Fibroblast of skin of left quadriceps (primary cell): ENCODE results near the gene COQ8B.
"Not testable (repeated sequence)": the region's sequence is repeated elsewhere in the genome, so short reads cannot be mapped to it uniquely, and the experiment has no call there.

Source experiments
- DNase-seq, 2 experiments: peaks; one replicate each; pipeline ENCODE4 v3.0.0-alpha.2; 2013; ENCODE audit warnings: low read depth in 2 of 2

Gene COQ8B

GRCh38 chr19:40742477-40742876 is 25.8 kb upstream of the COQ8B start:
- no peak for DNase-seq

- DNase-seq: no peak
Observed at GRCh38 chr19:40741527-40742390, 25.1 kb upstream of the COQ8B start.

GRCh38 chr19:40740747-40741146 is 24.1 kb upstream of the COQ8B start:
- DNase-seq: no peak

GRCh38 chr19:40739871-40740703 is 23.4 kb upstream of the COQ8B start:
- DNase-seq: no peak

GRCh38 chr19:40739030-40739839 is 22.5 kb upstream of the COQ8B start:
- no peak for DNase-seq

- DNase-seq: no peak
Observed at GRCh38 chr19:40737102-40737644, 20.5 kb upstream of the COQ8B start.

- DNase-seq: no peak
Observed at GRCh38 chr19:40736661-40737060, 20.0 kb upstream of the COQ8B start.

GRCh38 chr19:40735013-40735771 is 18.5 kb upstream of the COQ8B start:
- no peak for DNase-seq

GRCh38 chr19:40733149-40733548 is 16.5 kb upstream of the COQ8B start:
- no peak for DNase-seq

- DNase-seq: not testable (repeated sequence)
Observed at GRCh38 chr19:40732304-40732703, 15.6 kb upstream of the COQ8B start.

GRCh38 chr19:40730065-40730464 is 13.4 kb upstream of the COQ8B start:
- not testable (repeated sequence) for DNase-seq

- DNase-seq: no peak
Observed at GRCh38 chr19:40726279-40726678, 9.6 kb upstream of the COQ8B start.

GRCh38 chr19:40724855-40725254 is 8.2 kb upstream of the COQ8B start:
- DNase-seq: no peak

- no peak for DNase-seq
Observed at GRCh38 chr19:40724315-40724714, 7.6 kb upstream of the COQ8B start.

GRCh38 chr19:40723661-40724254 is 7.1 kb upstream of the COQ8B start:
- DNase-seq: no peak

- no peak for DNase-seq
Observed at GRCh38 chr19:40721936-40722661, 5.4 kb upstream of the COQ8B start.

GRCh38 chr19:40721140-40721486 is 4.4 kb upstream of the COQ8B start:
- no peak for DNase-seq

- DNase-seq: no peak
Observed at GRCh38 chr19:40719414-40719894, 2.8 kb upstream of the COQ8B start.

- no peak for DNase-seq
Observed at GRCh38 chr19:40718774-40719391, 2.2 kb upstream of the COQ8B start.
